Measurements from ENCODE around the gene WDR6.
"Not testable (repeated sequence)": the region's sequence is repeated elsewhere in the genome, so short reads cannot be mapped to it uniquely, and the experiment has no call there.

Gene WDR6

DNA sequence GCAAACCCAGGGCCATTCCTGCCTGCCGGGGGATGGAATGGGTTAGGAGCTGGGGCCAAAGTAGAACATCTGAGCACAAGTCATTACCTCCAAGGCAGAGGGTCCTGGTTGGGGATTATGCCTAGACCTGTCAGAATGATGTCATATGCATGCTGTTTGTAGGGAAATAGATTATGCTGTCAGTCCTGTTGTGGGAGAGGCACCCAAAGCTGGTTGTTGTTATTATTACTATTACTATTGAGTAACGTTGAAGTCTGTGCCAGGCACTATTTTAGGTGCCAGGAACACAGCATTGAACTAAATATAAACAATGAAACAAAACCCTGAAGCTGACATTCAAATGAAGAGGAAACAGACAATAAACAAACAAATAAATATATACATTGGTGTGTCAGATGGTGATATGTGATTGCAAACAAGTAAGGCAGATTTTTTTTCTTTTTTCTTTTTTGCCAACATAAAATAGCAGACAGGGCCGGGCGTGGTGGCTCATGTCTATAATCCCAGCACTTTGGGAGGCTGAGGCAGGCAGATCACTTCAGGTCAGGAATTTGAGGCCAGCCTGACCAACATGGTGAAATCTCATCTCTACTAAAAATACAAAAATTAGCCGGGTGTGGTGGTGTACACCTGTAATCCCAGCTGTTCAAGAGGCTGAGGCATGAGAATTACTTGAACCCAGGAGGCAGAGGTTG lies 15.2 kb upstream of the WDR6 start:
- DNase-seq = no peak

DNA sequence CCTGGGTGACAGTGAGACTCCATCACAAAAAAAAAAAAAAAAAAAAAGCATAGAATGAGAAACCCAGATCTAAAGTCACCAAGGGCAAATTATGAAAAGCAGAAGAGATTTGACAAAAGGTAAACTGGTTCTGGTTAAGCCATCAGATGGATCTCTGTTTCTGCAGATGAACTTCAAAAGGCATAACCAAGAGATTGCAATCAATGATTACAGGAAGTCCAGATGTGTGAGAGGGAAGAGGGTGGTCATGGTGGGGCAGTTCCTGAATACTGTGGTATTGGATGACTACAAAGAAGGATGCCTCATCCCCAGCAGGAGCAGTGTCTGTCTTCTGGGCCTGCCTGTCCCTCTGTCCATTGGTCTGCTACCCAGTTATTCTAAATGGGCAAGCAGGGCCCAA lies 13.4 kb upstream of the WDR6 start:
- no peak for DNase-seq

DNA sequence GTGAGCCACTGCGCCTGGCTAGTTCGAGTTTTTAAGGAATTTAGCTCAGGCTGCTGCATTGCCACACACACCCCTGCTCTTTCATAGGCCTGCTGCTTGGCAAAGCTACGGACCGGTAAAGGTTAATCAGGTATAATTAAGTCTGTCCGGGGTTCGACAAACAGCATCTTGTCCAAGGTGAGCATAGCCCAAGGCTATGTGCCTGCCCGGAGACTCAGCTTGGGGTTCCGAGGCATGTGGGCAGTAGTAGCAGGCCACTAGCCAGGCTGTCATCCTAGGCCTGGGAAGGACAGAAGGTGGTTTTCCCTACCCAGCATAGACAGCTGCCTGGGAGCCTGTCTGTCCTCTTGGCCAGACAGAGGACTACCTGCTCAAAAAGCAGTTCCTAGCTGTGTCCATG lies 10.6 kb upstream of the WDR6 start:
- no peak for DNase-seq

DNA sequence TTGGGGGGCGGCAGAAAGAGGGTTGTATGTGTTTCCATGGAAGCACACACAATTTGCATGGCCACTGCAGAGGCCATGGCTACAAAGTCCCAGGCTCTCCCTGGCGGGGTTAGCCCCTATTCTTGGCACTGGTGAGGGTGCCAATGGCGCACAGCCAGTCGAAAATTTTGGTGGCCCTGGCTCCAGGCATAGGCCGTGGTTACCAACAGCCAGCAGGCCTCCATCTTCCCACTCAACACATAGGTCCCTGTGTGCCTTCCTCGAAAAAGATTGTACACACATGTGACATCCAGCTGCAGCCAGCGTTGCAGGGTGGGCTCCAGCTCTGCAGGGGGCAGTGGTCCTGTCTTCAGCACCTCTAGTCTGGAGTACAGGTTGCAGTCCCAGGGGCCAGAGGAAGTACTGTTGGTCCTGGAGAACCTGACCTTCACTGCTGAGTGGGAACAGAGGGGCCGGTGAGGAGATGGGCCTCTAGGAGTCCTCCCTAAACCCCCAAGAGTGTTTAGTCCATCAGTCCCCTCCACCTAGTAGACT lies 10.0 kb upstream of the WDR6 start:
- no peak for DNase-seq

DNA sequence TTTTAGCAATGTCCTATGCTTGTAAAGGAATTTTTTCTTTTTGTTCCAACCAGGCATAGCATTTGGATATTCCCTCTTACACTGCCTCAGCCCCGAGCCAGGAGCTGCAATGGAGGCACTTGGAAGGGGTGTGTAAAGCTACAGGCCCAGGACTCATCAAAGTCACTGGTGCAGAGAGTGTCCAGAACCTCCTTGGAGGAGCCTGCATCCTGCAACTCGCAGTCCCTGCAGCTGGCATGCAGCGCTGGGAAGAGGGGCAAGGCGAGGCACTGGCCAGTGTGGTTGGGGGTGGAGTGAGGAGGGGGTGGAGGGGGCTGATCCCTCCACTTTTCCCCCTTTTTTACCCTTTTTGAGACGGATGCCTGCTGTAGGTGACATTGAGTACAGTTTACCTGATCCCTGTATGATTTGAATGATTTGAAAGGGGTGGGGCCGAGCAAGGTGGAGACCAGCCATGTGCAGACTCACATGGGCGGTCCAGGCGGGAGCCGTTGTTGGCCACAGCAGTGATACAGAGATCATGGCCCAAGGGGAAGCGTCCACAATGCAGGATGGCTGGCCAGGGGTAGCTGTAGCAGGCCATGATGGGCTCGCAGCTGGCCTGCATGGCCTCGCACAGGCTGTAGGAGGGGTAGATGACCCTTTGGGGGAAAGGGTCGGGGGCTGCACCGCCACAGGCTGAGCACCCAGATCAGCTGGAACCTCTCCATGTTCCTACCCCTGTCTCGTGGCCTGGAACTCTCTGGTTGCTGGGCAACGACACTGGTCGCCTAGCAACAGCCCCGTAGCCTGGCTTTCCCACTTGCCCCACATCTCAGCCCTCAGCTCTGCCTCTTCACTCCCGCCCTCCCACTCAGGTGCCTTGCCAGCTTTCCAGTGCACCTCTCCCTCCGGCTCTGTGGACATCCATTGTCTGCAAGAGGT lies 9.2 kb upstream of the WDR6 start:
- no peak for DNase-seq

DNA sequence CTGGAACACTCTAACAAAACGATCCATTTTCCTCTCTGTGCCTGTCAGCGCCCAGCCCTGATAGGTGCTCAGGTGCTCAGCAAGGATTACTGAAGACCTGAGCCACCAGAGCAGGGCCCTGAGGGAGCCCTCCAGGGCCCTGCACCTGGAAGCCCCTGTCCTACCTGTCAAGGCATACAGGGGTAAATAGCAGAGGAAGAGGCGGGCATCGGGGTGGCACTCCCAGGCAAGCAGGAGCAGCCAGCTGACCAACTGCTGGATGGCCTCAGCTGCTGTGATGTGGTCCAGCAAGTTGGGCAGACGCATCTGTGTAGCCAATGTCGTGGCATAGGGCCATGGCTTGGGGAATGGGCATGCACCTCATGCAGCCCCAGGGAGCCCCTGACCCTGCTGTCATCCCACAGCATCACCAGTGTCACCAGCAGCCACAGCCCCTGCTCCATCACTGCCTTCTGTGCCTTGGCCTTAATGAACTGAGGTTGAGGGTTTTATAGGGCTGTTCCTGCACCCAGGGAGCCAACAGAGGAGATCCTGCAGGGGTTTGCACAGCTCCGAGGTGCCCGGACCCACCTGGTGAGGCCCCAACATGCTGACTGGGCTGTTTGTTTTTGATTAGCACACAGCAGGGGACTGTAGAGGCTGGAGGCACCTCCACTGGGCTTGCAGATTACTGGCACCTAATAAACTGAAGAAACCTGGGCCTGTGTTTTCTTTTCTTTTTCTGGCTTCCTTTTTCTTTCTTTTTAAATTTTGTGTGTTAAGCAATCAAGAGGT lies 7.9 kb upstream of the WDR6 start:
- no peak for DNase-seq

DNA sequence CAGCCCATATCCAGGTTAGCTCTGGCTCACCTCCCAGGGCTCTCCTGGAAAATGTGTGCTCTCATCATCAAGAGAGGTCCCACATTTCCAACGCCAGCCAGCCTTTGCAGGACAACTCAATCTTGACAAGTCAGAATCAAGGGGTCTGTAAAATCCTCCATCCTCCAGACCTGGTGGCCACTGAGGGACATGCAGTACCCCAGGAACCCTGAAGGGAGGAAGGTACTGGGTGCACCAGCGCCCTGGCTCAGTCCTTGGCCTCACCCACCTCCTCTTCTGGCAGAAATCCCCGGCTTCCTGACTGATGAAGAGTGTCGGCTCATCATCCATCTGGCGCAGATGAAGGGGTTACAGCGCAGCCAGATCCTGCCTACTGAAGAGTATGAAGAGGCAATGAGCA lies 6.0 kb upstream of the WDR6 start:
- DNase-seq = no peak

DNA sequence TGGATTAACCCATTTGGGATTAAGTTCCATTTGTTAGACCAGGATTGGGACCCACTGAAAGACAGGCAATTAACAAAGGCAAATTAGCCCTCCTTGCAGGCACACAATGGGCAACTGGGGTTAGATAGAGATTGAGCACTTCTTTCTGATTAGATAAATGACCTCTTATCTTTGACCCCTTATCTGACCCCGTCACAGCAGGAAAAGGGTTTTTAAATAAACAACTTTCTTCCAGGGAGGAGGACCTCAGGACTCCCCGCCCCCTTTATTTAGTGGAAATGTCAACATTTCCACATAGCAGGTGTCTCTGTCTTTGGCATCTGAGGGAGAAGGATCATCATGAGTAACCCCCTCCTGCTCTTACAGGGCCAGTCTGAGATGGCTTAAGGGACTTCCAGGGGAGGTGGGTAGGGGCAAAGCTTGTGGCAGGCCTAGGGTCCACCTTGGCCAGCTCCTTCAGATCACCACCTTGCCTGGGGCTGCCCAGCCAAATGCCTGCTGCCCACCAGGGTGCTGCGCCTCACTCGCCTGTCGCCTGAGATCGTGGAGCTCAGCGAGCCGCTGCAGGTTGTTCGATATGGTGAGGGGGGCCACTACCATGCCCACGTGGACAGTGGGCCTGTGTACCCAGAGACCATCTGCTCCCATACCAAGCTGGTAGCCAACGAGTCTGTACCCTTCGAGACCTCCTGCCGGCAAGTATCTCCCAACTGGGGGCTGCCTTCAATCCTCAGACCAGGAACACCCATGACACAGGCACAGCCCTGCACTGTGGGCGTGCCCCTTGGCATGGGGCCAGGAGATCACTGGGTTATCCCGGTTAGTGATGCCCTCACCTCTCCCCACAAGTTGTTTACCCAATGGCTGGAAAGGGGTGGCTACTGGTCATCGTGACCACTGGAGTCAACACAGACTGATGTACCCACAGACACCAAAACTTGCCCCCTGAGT lies 2.6 kb upstream of the WDR6 start:
- DNase-seq = no peak

DNA sequence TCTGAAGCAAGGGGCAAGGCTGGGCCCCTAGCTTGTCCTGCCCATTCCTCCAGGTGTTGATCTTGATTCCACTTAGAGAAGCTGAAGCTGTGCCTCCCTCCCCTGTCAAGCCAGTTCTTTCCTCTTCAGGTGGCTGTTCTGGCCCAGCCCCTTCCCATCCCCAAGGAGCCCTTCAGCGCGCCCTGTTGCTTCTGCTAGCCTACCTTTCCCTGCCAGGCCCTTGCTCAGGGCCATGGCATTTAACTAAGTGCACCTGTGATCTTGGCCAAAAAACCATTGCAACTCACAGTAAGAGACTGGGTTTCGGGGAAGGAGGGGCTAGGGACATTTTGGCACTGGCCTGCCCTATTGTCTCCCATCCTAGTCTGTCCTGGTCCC lies 1.9 kb upstream of the WDR6 start:
- DNase-seq = no peak

DNA sequence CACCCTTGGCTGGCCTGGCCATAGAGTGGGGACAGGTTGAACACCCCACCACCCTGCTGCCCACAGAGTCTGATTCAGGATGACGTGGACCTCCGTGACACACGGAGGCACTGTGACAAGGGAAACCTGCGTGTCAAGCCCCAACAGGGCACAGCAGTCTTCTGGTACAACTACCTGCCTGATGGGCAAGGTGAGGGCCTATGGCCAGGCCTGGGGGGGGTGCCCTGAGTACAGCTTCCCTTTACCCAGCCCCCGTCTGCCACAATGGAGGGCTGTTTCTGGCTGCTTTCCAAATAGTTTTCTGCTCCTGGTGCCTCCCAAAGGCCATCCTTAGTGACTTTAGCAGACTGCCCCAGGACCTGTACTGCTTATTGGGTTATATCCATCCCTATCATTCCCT lies 1.2 kb upstream of the WDR6 start:
- DNase-seq = no peak

DNA sequence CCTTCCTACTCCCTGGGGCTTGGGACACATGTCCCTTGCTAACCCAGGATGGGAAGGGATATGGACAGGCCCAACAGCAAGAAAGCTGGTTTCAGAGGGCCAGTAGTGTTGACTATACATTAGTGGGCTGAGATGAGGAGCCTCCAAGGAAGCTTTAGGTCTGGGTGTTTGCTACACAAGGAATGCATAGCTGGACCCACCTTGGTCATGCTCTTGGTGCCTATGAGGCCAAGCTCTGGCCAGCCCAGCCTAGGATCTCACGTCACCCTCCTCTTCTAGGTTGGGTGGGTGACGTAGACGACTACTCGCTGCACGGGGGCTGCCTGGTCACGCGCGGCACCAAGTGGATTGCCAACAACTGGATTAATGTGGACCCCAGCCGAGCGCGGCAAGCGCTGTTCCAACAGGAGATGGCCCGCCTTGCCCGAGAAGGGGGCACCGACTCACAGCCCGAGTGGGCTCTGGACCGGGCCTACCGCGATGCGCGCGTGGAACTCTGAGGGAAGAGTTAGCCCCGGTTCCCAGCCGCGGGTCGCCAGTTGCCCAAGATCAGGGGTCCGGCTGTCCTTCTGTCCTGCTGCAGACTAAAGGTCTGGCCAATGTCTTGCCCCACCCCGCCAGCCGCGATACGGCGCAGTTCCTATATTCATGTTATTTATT lies 653 bp upstream of the WDR6 start:
- no peak for DNase-seq

DNA sequence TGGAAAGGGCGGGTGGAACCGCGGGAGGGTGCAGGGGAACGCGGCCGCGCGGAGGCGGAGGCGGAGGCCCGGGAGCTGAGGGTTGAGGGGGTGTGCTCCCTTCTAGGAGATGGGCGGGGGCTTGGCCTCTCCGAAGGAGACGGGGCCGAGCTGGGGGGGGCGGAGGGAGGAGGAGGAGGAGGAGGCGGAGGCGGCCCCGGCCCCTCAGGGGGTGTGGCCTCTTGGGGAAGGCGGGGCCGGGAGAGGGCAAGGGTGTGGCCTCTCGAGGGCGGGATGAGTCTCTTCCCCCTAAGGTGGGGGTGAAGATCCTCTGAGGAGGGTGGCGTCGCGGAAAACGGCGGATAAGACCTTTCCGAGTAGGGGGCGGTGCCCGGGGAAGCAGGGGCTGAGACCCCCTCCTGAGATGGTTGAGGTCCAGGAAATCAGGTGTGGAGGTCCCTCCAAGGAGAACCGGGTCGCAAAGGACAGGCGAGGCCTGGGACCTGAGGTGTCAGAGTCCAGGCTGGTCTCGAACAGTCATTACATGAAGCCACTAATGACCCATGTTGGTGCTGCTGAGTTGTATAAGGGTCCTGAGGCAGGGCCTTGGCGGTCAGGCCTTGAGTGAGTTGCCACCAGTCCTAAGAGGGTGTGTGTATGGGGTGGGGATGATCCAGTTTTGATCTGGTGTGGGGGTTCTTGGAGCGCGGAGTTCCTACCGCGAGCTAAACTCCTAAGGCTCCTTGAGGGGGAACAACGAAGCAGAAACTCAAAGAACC lies 759 bp downstream of the WDR6 start:
- DNase-seq = peak; percentile 34

DNA sequence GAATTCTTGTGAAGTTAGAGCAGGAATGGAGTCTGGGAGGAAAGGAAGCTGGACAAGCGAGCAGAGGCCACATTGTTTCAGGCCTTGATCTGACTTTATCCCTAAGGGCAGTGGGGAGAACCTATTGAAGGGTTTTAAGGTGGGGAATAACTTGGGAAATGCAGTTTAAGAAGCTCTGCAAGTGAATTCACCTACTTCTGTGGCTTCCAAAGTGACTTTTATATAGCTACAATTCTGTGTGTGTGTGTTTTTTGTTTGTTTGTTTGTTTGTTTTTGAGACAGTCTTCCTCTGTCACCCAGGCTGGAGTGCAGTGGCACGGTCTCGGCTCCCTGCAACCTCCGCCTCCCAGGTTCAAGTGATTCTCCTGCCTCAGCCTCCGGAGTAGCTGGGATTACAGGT lies 1.4 kb downstream of the WDR6 start:
- DNase-seq = not testable (repeated sequence)

DNA sequence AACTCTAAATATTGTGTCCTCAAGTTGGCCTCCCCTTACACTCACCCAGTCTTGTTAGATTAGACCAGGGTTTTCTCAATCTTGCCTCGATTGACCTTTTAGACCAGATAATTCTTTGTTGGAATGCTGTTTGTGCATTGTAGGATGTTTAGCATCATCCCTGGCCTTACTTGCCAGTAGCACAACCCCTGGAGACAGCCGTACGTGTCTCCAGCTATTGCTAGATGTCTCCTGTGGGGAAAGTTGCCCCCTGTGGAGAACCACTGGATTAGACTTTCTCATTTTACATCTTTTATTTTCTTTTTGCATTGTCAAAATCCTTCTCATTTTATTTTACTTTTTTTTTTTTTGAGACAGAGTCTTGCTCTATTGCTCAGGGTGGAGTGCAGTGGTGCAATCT lies 2.2 kb downstream of the WDR6 start:
- DNase-seq = no peak

DNA sequence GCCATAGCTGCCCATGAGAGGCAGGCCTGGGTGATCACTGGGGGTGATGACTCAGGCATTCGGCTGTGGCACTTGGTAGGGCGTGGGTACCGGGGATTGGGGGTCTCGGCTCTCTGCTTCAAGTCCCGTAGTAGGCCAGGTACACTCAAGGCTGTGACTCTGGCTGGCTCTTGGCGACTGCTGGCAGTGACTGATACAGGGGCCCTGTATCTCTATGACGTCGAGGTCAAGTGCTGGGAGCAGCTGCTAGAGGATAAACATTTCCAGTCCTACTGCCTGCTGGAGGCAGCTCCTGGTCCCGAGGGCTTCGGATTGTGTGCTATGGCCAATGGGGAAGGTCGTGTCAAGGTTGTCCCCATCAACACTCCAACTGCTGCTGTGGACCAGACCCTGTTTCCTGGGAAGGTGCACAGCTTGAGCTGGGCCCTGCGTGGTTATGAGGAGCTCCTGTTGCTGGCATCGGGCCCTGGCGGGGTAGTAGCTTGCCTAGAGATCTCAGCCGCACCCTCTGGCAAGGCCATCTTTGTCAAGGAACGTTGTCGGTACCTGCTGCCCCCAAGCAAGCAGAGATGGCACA lies 5.3 kb downstream of the WDR6 start:
- DNase-seq = no peak

DNA sequence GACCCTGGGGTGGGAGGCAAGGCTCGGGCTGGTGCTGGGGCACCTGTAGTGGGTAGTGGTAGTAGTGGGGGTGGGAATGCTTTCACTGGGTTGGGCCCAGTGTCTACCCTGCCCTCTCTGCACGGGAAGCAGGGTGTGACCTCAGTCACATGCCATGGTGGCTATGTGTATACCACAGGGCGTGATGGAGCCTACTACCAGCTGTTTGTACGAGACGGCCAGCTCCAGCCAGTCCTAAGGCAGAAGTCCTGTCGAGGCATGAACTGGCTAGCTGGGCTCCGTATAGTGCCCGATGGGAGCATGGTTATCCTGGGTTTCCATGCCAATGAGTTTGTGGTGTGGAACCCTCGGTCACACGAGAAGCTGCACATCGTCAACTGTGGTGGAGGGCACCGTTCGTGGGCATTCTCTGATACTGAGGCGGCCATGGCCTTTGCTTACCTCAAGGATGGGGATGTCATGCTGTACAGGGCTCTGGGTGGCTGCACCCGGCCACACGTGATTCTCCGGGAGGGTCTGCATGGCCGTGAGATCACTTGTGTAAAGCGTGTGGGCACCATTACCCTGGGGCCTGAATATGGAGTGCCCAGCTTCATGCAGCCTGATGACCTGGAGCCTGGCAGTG lies 6.0 kb downstream of the WDR6 start:
- no peak for DNase-seq

DNA sequence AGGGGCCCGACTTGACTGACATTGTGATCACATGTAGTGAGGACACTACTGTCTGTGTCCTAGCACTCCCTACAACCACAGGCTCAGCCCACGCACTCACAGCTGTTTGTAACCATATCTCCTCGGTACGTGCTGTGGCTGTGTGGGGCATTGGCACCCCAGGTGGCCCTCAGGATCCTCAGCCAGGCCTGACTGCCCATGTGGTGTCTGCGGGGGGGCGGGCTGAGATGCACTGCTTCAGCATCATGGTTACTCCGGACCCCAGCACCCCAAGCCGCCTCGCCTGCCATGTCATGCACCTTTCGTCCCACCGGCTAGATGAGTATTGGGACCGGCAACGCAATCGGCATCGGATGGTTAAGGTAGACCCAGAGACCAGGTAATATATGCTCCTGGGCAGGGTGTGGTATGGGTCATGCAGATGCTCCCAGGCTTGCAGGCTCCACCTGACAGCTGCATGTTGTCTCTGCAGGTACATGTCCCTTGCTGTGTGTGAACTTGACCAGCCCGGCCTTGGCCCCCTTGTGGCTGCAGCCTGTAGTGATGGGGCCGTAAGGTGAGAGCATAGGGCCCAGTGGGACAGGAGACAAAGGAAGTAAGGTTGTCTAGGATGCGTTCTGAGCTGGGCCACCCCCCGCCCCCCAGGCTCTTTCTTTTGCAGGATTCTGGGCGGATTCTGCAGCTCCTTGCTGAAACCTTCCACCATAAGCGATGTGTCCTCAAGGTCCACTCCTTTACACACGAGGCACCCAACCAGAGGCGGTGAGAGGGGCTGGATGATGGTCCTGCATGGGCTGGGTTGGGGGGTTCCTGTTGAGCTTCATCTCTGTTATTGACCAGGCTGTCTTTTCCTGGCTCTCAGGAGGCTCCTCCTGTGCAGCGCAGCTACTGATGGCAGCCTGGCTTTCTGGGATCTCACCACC lies 6.8 kb downstream of the WDR6 start:
- DNase-seq = no peak

DNA sequence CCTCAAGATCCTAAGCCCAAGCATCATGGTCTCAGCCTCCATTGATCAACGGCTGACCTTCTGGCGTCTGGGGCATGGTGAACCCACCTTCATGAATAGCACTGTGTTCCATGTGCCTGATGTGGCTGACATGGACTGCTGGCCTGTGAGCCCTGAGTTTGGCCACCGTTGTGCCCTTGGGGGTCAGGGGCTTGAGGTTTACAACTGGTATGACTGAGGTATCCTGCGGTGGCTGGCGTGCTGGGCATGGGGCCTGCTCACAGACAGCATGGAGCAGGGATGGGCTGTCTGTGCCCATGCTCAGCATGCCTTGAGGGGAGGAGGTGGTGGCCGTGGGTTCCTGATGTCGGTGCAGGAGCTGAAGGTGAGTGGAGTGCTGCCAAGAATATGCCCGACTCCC lies 7.9 kb downstream of the WDR6 start:
- DNase-seq = no peak

DNA sequence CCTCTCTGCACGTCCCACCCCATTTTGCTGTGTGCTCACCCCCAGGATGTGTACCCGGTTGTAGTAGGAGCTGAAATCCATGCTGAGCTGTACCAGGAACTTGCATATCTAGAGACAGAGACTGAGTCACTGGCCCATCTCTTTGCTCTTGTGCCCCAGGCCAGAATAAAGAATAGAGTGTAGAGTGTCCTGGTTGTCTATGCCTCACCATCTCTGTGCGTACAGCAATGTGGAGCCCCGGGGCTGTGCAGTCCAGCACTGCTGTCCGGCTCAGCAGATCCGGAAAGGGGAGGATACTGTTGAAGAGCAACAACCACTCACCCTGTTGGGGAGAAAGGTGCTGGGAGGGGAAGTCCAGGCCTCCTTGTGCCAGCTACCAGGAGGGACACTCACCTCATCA lies 8.6 kb downstream of the WDR6 start:
- DNase-seq = no peak

Measured in NCI-H2171 (cell line).